Effector memory CD8-positive, alpha-beta T cell (primary cell): Measurements from ENCODE around the gene GPHN.

Source experiments
- ATAC-seq: fragments of 150-1000 bp; cut with Tn5 transposase; replicated peaks from 2 replicates; pipeline ENCODE4 v1.10.0; 2021; ENCODE audit warnings: mild to moderate bottlenecking, moderate library complexity
- DNase-seq, 3 experiments: peaks; one replicate each; pipeline ENCODE4 v3.0.0; 2021
- H3K27ac Mint-ChIP-seq, 2 donors: one replicate each; pipeline ENCODE4 v1.8.0; 2022; ENCODE audit warnings: mild to moderate bottlenecking in 2 of 2, mixed read lengths in 2 of 2, moderate library complexity in 2 of 2
- H3K27me3 Mint-ChIP-seq, 2 donors: one replicate each; pipeline ENCODE4 v1.8.0; 2022; ENCODE audit warnings: mixed read lengths in 2 of 2
- H3K36me3 Mint-ChIP-seq: one replicate; pipeline ENCODE4 v1.8.0; 2022; ENCODE audit warnings: mild to moderate bottlenecking, moderate library complexity, mixed read lengths; ENCODE audit not compliant: insufficient read depth
- H3K4me1 Mint-ChIP-seq, 2 donors: one replicate each; pipeline ENCODE4 v1.8.0; 2022; ENCODE audit warnings: low read depth in 2 of 2, mixed read lengths in 2 of 2
- H3K4me3 Mint-ChIP-seq, 2 donors: one replicate each; pipeline ENCODE4 v1.8.0; 2022; ENCODE audit warnings: mild to moderate bottlenecking in 2 of 2, mixed read lengths in 2 of 2, moderate library complexity in 2 of 2
- H3K9me3 Mint-ChIP-seq, 2 donors: one replicate each; pipeline ENCODE4 v1.8.0; 2022; ENCODE audit warnings: mixed read lengths in 2 of 2

Gene GPHN

DNA sequence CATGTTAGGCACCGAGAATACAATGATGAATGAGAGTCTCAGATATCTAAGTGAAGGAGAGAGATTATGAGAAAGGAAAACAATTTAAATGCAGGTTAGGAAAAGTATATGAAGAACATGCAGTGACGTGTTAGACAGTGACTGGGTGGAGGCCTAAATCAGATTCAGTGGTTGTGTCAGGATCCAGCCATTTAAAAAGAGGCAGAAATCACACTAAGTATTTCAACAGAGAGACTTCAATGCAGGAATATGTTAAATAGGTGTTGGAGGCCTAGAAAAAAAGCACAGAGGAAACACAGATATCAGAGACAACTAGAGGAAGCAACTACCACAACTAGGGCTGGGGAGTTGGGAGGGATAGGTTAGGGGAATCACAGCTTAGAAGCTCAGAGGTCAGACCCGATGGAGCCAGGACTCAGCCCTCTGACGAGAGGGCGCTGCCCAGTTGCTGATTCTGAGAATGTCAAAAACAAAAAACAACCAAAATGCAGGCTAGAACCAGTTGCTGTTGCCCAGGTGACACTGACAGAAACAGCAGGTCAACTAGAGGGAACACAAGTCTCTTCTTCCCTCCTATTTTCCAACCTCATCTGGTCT, 678.3 kb downstream of the GPHN start:
- ATAC-seq (no peak), DNase-seq (no peak)
- Mint-ChIP-seq H3K9me3 (no peaks in the 10 kb centered on the region), H3K36me3 (peaks cover 2% of the 10 kb centered on the region), H3K4me3 (no peak overlapping the region), H3K4me1 (no peaks in the 10 kb centered on the region), H3K27ac (no peak overlapping the region), H3K27me3 (no peaks in the 10 kb centered on the region)

DNA sequence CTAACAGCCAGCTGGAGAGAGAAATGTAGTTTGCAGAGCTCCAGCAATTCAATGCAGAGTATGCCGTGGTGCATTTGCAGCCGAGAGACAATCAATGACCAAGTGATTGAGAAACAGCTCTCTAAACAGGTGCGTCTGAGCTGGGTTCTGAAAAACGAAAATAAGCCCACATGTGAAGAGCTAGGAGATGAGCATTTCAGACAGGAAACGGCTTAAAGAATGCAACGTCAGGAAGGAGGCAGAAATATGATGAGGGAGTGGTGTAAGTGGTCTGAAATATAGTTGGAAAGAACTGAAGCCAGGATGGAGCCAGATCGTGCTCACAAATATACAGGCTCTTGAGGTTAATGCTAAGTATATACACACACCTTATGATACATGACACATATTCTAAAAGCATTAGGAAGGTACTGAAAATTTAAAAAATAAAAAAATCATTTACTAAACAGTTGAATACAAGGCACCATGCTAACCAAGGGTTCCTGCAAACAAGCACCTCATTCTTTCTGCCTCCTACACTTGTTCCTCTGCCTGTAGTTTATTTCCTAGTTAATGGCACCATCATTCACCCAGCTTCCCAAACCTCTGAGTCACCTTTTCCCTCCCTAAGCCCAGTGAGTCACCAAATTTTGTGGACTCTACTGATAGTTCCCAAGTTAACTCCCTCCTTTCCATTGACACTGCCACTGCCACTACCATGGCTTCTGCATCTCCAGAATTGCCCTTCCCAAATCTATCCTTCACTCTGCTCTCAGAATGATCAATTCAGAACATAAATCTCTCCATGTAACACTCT, 679.0 kb downstream of the GPHN start:
- H3K27me3 Mint-ChIP-seq = no peaks in the 10 kb centered on the region
- no peaks in the 10 kb centered on the region for H3K36me3 Mint-ChIP-seq
- H3K27ac Mint-ChIP-seq = no peak overlapping the region
- DNase-seq (no peak), ATAC-seq (no peak)
- no peak overlapping the region for H3K4me3 Mint-ChIP-seq
- no peaks in the 10 kb centered on the region for H3K9me3 Mint-ChIP-seq
- H3K4me1 Mint-ChIP-seq = no peaks in the 10 kb centered on the region

DNA sequence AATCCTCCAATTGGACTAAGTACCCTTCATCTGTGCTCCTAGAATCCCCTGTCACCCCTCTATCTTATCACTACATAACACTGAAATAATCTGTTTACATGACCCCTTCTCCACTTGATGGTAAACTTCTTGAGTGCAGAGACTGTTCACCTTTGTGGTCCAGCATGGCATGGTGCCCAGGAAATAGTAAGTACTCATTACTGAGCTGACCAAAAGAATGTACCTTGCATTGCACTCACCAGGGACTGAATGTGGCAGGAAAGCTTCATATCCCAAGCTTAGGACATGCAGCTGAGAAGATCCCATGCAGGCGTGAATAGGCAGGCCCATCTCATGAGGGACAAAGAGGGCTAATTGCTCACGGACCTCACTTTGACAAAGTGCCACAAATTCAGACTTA, 679.9 kb downstream of the GPHN start:
- no peak overlapping the region for H3K27ac Mint-ChIP-seq
- no peaks in the 10 kb centered on the region for H3K27me3 Mint-ChIP-seq
- ATAC-seq (no peak), DNase-seq (no peak)
- H3K4me3 Mint-ChIP-seq = no peak overlapping the region
- H3K9me3 Mint-ChIP-seq = no peaks in the 10 kb centered on the region
- H3K4me1 Mint-ChIP-seq = no peaks in the 10 kb centered on the region
- H3K36me3 Mint-ChIP-seq = no peaks in the 10 kb centered on the region

DNA sequence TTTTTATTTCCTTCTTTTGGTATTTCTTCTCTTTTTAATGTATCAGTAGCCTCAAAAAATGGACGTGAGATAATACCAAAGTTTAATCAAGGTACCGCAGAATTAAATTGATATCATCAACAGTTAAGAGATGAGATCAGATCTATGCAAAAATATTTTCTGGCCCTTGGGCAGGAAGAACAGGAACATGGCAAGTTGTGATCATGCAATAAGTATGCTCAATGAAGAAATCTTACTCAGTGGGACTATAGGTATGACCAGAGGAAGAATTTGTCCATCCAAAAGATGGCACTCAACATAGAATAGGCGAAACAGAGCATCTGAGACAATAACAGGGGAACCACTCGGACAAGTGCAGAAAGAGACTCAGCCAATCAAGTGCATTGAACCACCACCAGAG, 680.4 kb downstream of the GPHN start:
- Mint-ChIP-seq H3K4me3 (no peak overlapping the region), H3K27ac (no peak overlapping the region), H3K27me3 (no peaks in the 10 kb centered on the region), H3K36me3 (no peaks in the 10 kb centered on the region), H3K4me1 (no peaks in the 10 kb centered on the region), H3K9me3 (no peaks in the 10 kb centered on the region)
- ATAC-seq (no peak), DNase-seq (no peak)

DNA sequence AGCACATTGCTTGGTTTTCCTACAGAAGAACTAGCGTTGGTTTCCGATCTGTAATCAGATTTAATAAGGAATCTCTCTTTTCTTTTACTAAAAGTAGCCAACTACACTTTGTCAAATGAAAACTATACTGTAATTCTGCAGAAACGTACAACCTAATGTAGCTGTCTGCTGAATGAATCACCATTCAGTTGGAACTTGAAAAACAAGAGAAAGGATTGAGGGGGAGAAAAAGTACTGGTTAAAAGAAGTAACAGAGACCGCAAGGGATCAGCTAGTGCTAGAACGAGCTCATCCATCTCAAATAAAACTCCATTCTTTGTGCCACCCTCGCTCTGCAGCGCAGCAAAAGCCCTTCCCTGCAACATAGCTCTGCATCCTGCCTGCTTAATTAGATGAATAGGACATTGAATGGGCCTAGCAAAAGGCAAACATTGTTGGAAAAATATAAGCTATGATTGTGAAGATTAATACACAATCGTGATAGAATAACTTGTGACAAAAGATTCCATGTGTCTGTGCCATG, 683.9 kb downstream of the GPHN start:
- H3K4me1 Mint-ChIP-seq = no peaks in the 10 kb centered on the region
- no peaks in the 10 kb centered on the region for H3K27me3 Mint-ChIP-seq
- no peak for DNase-seq
- no peaks in the 10 kb centered on the region for H3K36me3 Mint-ChIP-seq
- H3K27ac Mint-ChIP-seq = no peak overlapping the region
- no peak for ATAC-seq
- no peaks in the 10 kb centered on the region for H3K9me3 Mint-ChIP-seq
- H3K4me3 Mint-ChIP-seq = no peak overlapping the region

DNA sequence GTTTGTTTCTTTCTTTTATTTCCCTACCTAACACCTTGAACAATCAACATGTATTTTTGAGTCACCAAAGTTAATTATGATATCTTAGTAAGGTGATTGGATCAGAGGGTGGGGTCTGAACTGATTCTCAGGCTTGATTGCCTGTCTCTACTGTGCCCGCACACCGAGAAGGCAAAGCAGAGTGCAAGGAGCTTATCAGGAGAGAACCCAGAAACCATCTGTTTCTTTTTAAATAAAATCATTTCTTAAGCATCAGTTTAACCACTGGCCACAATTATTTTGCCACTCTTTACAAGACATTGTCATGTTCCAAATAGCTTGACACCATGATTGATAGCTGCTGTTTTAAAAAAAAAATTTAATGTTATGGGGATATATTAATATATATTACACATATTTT, 684.4 kb downstream of the GPHN start:
- Mint-ChIP-seq H3K4me1 (no peaks in the 10 kb centered on the region), H3K36me3 (no peaks in the 10 kb centered on the region), H3K4me3 (no peak overlapping the region), H3K9me3 (no peaks in the 10 kb centered on the region), H3K27me3 (no peaks in the 10 kb centered on the region), H3K27ac (no peak overlapping the region)
- no peak for ATAC-seq
- no peak for DNase-seq

DNA sequence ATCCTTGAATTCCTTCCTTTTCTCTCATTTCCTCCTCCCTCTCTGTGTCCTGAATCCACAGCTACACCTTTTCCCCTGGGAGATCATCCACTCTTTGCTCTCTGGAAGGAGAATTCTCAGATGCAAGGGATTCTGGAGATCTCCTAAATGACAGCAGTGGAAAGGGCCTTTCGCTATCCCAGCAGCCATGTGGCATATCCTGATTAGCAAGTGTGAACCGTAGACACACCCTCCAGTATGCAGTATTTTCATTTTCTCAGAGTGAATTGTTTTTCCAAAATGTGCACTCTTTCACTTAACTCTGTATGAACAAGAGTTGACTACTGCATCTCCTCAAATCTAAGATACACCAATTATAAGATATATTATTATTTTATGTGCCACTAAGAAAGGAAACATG, 687.3 kb downstream of the GPHN start:
- DNase-seq (no peak), ATAC-seq (no peak)
- H3K4me3 Mint-ChIP-seq = no peak overlapping the region
- no peaks in the 10 kb centered on the region for H3K36me3 Mint-ChIP-seq
- H3K9me3 Mint-ChIP-seq = no peaks in the 10 kb centered on the region
- peaks cover 5 to 9% of the 10 kb centered on the region in 2 donors for H3K27me3 Mint-ChIP-seq
- no peak overlapping the region for H3K27ac Mint-ChIP-seq
- no peaks in the 10 kb centered on the region for H3K4me1 Mint-ChIP-seq

DNA sequence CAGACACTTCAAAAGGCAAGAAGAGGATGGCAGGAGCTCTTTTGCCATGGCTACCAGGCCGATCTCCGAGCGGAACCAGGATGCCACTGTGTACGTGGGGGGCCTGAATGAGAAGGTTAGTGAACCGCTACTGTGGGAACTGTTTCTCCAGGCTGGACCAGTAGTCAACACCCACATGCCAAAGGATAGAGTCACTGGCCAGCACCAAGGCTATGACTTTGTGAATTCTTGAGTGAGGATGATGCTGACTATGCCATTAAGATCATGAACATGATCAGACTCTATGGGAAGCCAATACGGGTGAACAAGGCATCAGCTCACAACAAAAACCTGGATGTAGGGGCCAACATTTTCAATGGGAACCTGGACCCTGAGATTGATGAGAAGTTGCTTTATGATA, 691.1 kb downstream of the GPHN start:
- no peak overlapping the region for H3K27ac Mint-ChIP-seq
- no peak for ATAC-seq
- no peaks in the 10 kb centered on the region for H3K4me1 Mint-ChIP-seq
- no peak overlapping the region for H3K4me3 Mint-ChIP-seq
- H3K36me3 Mint-ChIP-seq = no peaks in the 10 kb centered on the region
- no peaks in the 10 kb centered on the region for H3K9me3 Mint-ChIP-seq
- peaks cover 12 to 35% of the 10 kb centered on the region in 2 donors for H3K27me3 Mint-ChIP-seq
- no peak for DNase-seq

DNA sequence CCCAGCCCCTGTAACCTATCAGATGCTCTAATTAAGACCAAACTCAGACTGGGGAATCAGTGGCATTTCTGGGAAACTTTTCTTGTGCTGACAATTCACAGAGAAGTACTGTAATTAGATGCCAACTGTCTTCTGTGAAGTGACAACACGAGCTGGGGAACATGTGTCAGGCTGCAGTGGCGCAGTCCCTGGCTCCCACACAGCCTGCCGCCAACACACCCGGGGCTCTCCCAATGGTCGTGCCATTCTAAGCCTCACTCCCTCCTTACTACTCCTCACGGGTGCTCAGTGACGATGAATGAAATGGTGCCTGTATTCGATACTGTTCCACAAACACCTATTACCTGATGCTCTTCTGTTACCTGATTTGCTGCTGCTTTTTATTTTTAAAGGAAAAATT, 699.9 kb downstream of the GPHN start:
- Mint-ChIP-seq H3K27me3 (peaks cover 16 to 19% of the 10 kb centered on the region in 2 donors), H3K4me1 (no peaks in the 10 kb centered on the region)

DNA sequence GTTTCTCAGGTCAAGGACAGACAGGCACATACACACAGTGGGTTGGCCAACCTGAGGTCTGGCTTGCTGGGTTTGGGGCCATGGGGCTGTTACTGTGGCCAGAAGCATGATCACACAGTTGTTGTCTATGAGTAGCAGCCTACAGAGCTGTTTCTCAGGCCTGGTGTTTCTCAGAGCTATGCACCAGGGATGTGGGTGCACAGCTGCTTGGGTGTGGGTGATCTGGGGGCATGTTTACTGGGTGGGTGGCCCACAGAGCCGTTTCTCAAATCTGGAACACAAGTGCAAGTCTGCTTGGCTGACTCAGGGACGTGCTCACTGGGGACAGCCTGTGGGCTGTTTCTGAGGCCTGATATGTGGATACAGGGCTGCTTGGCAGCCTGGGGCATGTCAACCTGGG, 710.2 kb downstream of the GPHN start:
- peaks cover 3% of the 10 kb centered on the region for H3K36me3 Mint-ChIP-seq
- H3K27me3 Mint-ChIP-seq = peaks cover 8 to 17% of the 10 kb centered on the region in 2 donors
- H3K4me3 Mint-ChIP-seq = no peak overlapping the region
- H3K9me3 Mint-ChIP-seq = no peaks in the 10 kb centered on the region
- DNase-seq (no peak), ATAC-seq (no peak)
- no peak overlapping the region for H3K27ac Mint-ChIP-seq
- no peaks in the 10 kb centered on the region for H3K4me1 Mint-ChIP-seq

More for the DNA sequence above, 699.9 kb downstream of the GPHN start:
- no peak for DNase-seq
- ATAC-seq = no peak
- H3K9me3 Mint-ChIP-seq = no peaks in the 10 kb centered on the region
- H3K36me3 Mint-ChIP-seq = no peaks in the 10 kb centered on the region
- H3K27ac Mint-ChIP-seq = no peak overlapping the region
- no peak overlapping the region for H3K4me3 Mint-ChIP-seq

DNA sequence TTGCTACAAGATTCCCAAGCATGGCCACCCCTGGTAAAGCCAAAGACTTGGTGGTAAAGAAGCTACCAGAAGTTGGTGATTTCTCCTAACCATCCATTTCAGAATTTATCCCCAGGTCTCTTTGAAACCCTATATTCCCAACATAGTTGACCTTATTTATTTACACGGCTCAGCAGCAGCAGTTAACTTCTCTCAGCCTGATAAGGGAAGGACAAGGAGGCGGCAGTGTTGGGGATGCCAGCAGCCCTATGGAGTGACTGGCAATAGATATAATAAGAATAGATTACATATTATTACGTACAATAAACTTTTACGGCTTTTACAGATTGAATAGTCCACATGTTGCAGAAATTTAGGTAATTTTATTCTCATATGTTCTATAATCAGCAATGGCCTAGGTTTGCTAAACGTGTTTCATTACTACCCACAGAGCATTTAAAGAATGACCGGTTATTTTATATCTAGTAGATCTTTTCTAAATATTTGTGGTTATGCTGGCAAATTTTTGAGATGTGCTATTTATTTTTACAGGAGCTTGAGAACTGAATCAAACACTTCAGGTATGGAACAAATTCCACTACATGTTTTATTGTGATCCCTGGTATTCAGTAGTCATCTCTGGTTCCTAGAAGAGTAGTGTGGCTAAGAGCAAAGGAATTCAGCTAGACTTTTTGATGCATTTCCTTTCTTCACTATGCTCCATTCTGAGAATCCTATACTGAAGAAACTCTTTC, 713.5 kb downstream of the GPHN start:
- Mint-ChIP-seq H3K27me3 (peaks cover 8 to 17% of the 10 kb centered on the region in 2 donors), H3K4me3 (no peak overlapping the region), H3K4me1 (no peaks in the 10 kb centered on the region), H3K36me3 (peaks cover 3% of the 10 kb centered on the region), H3K9me3 (no peaks in the 10 kb centered on the region), H3K27ac (no peak overlapping the region)
- DNase-seq (no peak), ATAC-seq (no peak)

DNA sequence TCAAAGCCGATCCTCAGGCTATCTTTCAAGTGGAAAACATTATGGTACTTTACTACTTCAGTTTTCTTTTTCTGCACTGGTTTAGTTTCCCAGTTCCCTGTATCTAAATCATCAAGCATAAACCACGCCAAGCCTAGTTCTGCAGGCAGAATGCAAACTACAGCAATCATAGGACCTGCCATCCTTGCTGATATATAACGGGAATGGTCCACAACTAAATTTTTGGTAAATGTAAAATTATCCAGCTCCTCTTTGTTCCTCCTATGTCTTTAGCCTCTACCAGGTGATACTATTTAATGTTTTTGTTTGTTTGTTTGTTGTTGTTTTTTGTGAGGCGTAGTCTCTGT, 714.0 kb downstream of the GPHN start:
- Mint-ChIP-seq H3K27ac (no peak overlapping the region), H3K9me3 (no peaks in the 10 kb centered on the region), H3K36me3 (peaks cover 3% of the 10 kb centered on the region), H3K27me3 (peaks cover 8 to 17% of the 10 kb centered on the region in 2 donors), H3K4me3 (no peak overlapping the region), H3K4me1 (no peaks in the 10 kb centered on the region)
- no peak for ATAC-seq
- no peak for DNase-seq

DNA sequence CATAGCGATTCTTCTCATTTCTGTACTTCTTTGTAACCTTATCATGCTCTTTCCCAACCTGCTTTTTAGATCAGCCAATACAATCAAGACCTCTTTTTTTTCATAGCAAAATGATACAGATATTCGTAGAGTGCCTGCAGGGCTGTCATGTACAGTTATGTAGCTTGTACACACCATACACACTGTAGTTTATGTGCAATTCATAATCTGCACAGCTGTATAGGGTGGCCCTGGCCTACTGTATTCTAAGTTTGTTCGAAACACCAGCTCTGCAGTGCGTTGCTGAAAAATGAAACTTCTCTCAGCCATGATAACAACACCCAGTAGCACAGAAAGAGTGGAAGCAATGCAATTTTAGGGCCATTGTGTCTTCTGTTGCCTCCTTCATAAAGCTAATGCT, 717.6 kb downstream of the GPHN start:
- Mint-ChIP-seq H3K4me1 (no peaks in the 10 kb centered on the region), H3K27ac (no peak overlapping the region), H3K36me3 (no peaks in the 10 kb centered on the region), H3K9me3 (no peaks in the 10 kb centered on the region), H3K27me3 (peaks cover 0 to 8% of the 10 kb centered on the region in 2 donors), H3K4me3 (no peak overlapping the region)
- DNase-seq (no peak), ATAC-seq (no peak)
